Left forelimb (tissue), 1 donor: Measurements from ENCODE around the gene CERS1.
A peak's percentile ranks its signal among the peaks of the same experiment; 100 is the strongest.

ENCODE experiments used
- DNase-seq: peaks from one replicate; pipeline ENCODE4 v3.0.0-alpha.2; 2018; ENCODE audit warnings: low spot score

CERS1 gene, protein sequence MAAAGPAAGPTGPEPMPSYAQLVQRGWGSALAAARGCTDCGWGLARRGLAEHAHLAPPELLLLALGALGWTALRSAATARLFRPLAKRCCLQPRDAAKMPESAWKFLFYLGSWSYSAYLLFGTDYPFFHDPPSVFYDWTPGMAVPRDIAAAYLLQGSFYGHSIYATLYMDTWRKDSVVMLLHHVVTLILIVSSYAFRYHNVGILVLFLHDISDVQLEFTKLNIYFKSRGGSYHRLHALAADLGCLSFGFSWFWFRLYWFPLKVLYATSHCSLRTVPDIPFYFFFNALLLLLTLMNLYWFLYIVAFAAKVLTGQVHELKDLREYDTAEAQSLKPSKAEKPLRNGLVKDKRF

DNA sequence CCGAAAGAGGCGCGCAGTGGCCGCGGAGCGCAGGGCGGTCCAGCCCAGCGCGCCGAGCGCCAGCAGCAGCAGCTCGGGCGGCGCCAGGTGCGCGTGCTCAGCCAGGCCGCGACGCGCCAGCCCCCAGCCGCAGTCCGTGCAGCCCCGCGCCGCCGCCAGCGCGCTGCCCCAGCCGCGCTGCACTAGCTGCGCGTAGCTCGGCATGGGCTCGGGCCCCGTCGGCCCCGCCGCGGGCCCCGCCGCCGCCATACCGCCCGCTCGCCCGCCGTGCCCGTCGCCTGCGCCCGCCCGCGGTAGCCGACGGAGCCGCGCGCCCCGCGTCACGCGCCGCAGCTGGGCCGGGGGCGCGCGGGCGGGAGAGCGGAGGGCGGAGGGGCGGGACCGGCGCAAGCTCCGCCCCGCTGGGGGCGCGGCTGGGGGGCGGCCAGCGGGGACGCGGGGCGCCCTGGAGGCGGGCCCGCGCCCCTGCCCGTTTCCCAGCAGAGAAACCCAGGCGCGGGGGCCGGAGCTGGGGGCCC lies at the start of gene CERS1:
TSS of gene CERS1 (minus strand) at position 335 of the 518 bp plus-strand sequence. CDS start at position 249, 86 bp downstream.
- peak; percentile 66 for DNase-seq

DNA sequence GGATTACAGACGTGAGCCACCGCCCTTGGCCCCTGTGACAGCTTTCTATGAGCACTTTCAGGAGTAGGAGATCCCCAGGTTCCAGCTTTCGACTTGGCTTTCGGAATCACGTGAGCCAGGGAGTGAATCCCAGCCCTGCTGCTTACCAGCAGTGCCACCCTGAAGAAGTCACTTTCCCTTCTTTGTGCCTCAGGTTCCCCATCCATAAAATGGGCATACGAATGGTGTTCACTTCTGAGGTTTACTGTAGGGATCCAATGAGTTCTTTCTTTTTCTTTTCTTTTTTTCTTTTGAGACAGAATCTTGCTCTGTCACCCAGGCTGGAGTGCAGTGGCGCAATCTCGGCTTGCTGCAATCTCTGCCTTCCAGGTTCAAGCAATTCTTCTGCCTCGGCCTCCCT lies 49.3 kb upstream of the CERS1 start:
- no peak for DNase-seq

DNA sequence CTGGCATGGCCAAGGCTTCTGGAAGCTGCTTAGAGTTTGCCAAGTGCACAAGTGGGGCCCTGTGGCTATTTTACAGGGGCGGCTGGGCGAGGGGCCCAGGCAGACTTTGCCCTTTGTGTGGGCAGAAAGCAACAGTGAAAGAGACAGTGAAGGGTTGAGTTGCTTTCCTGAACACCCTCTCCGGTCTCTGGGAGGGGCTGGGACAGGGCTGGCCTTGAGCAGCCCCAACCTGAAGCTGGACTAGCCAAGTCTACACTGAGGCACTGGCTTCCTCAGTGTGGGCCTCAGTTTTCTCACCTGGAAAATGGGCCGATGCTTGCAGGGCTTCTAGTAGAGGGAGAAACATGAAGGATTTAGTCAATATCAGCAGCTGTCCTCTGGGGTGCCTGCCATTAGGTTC lies 47.5 kb upstream of the CERS1 start:
- no peak for DNase-seq

DNA sequence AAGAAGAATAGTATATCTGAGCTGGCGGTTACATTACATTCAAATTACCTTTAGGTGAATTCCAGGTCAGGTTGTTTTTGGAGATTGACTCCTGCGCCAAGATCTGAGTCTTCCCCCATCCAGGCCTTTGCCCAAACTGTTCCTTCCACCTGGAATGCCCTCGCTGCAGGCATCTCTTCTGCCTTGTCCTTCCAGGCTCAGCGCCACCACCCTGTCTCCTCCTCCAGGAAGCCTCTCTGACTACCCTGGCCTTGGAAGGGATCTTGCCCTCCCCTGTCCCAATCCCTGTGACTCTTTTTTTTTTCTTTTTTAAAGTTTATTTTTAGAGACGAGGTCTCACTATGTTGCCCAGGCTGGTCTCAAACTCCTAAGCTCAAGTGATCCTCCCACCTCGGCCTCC lies 46.7 kb upstream of the CERS1 start:
- DNase-seq: no peak

DNA sequence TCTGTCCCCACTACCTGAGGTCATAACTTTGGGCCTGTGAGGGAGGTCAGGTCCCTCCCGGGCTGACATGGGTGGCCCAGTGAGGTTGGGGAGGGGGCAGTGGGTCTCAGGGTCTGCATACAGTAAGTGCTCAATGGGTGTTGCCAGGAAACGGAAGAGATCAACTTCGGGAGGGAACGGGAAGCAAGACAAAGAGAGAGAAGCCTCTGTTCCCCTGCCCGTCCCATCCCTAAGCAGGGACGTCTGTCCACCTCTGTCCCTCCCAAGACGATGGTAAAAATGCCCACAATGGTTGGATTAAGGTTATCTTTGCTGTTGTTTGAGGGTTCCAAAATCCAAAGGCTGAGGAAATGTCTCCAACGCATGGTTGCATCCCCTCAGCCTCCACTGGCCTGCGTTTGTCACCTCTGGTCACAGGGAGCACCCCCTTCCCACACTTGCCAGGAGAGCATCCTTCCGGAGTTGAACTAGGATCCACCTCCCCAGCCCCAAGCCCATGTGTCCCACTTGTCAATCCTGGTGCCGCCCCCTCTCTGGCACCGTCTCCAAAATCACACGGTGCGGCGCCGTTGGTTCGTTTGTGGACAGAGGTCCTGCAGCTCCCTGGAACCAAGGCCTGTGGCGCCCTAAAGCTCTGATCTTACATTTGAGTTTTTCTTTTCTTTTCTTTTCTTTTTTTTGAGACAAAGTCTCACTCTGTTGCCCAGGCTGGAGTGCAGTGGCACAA lies 45.8 kb upstream of the CERS1 start:
- no peak for DNase-seq

DNA sequence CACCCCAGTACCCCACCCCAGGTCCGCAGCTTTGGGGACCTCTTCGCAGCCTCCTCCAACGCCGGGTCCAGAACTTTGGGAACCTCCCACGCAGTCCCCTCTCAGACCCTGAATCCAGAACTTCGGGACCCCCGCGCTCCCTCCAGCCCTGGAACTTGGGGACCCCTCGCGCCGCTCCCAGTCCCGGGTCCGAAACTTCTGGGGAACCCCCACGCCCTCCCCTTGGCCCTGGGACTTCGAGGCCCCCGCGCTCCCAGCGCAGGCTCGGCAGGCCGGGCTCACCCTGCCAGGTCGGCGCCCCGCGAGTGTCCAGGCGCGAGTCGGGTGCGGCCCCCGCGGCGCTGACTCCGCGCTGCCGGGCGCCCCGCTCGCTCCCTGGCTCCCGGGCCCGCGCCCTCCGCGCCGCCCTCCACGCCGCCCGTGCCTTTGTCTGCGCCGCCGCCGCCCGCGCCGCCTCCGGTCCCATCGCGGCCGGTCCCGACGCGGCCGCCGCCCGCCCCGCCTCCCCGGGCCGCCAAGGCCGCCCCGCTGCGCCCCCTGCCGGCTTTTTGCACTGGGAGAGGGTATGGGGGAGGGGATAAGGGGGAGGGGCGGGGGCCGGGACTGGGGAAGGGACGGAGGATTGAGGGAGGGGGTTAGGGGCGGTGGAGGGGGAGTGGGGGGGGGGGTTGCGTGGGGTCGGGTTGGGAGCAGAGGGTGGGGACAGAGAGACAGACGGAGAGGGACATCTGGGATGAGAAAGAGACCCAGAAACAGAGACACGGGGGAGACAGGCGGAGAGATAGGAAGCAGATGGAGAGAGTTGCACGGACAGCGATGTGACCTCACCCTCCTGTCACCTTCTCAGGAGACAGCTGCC lies 45.0 kb upstream of the CERS1 start, which contains the start of gene HOMER3:
TSS of gene HOMER3 (minus strand) at position 449 of the 859 bp plus-strand sequence. CDS start 2,235 bp downstream, outside the sequence.
- peak; percentile 91 for DNase-seq

DNA sequence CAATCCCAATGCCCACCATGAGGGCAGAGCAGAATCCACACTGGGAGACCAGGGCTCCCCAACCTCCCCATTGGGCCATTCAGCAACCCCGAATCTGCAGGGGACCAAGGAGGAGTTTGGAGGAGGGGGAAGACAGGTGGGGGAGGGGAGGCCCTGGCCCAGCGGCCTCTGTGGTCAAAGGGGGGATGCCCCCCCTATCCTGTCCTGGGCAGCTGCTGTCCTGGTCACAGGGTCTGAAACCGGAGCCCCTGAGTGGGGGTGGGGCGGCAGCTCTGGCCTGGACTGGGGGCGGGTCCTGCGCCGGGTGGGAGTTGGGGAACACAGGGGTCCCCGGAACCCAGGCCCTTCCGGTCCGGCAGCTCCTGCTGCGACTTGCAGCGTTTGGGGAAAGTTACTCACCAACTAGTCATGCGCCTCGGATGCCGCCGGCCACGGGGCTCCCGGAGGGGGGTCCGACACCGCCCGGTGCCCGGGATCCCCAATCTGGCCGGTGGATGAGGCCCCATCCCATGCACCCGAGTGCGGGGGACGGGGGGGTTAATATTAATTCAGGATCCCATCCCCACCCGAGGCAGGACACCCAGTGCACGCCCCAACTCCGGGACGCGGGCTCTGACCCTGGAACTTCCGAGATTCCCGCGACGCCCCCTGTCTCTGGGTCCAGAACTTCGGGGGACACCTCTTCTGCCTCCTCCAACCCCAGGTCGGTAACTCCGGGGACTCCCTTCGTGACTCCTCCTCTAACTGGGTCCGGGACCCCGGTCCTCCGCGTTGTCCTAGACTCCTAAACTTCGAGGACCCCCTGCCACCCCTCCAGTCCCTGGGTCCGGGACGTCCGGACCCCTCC lies 44.2 kb upstream of the CERS1 start:
- no peak for DNase-seq

DNA sequence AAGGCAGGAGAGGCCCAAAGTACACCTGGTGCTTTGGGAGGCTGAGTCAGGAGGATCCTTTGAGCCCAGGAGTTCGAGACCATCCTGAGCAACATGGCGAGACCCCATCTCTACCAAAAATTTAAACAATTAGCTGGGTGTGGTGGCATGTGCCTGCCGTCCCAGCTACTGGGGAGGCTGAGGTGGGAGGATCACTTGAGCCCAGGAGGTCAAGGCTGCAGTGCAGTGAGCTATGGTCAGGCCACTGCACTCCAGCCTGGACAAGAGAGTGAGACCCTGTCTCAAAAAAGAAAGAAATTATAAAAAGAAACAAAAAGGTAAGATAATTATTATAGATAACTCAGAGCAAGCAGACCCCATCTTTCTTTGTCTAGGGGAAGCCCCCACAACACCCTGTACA lies 43.2 kb upstream of the CERS1 start:
- no peak for DNase-seq

DNA sequence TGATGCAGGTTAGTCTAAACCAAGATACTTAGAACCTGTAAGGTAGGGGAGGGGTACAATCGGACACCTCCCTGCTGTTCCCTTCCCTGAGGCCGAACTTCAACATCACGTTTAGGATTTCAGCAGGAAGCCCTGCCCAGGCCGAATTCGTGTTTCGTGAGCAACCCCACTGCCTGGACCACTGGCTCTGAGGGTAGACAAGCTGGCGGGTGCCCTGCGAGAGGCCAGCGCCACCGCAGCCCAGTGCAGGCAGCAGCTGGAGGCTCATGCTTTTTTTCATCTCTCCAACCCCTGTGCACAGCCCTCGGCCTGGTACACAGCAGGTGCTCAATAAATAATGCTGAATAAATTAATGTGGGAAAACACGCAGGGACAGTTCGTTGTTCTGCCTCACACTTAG lies 37.3 kb upstream of the CERS1 start:
- DNase-seq: no peak

DNA sequence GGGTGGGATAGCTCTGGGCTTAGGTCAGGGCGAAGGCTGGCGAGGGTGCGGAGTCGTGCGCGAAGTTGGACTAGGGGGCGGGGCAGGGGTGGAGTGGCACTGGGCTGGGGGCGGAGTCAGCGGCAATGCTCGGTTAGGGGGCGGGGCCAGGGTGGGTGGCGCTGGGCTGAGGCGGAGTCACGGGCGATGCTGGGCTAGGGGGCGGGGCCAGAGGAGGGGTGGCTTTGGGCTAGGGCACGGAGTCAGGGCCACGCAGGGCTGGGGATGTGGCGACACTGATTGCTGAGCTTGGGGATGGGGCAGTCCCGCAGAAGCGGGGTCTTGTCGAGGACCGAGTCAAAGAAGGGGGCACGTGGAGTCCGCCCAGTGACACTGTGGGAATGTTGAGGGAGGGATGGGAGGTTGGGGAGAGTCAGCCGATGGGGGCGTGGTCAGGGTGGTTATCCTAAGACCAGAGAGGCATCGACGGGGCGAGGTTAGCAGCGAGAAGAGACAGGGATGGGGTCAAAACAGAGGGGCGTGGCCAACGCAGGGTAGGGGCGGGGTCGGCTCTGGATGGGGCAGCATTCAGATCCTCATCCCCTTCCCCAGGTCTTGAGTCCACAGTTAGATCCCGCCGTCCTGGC lies 36.4 kb upstream of the CERS1 start:
- peak; percentile 80 for DNase-seq

DNA sequence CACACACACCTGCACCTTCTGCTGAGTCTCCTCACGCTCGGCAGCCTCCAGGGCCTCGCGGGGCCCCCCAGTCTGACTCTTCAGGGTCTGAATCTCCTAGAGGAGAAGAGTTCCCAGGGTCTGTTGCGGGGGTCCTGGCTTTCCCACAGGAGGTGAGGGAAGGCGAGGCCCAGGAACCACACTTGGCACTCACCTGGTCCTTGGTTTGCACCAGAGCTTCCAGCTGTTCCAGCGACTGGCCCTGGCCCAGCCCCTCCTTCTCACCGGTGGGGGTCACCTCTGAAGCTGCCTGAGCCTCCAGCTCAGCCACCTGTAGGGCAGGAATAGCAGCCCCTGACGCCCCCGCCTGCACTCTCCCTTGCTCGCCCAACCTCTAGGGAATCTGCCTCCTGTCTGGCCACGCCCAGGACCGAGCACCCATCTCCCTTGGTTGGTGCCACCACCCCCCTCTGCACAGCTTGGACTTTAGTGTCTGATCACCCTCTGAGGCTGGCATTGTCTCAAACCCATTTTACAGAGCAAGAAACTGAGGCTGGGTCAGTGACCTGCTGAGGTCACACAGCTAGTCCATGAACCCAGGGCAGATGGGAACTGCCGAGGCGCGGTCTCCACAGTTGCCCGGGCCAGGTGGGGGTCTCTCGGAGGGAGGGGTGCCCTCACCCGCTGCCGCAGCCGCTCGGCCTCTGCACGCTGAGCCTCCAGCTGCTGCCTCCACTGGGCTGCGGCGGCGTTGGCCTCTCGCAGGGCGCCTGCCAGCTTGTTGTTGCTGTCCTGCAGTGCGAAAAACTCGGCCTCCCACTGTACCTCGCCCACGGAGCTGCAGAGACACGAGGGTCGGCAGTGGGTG lies 35.6 kb upstream of the CERS1 start:
- DNase-seq: no peak

DNA sequence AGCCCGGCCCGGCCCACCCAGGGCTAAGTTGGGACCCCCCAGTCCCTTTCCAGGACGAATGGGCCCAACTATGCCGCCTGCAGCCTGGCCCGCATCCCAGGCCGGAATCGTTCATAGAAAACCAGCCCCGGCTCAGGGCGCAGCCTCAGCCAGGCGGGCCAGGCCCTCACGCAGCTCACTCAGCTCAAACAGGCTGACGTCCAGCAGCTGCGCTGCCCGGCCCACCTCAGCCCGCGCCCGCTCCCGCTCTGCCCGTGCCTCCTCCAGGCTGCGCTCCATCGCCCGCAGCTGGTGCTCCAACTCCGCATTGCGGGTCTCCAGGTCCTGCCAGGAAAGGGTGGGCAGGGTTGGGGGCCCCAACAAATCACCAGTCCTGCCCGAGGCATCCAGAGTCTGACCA lies 33.4 kb upstream of the CERS1 start:
- DNase-seq: no peak

DNA sequence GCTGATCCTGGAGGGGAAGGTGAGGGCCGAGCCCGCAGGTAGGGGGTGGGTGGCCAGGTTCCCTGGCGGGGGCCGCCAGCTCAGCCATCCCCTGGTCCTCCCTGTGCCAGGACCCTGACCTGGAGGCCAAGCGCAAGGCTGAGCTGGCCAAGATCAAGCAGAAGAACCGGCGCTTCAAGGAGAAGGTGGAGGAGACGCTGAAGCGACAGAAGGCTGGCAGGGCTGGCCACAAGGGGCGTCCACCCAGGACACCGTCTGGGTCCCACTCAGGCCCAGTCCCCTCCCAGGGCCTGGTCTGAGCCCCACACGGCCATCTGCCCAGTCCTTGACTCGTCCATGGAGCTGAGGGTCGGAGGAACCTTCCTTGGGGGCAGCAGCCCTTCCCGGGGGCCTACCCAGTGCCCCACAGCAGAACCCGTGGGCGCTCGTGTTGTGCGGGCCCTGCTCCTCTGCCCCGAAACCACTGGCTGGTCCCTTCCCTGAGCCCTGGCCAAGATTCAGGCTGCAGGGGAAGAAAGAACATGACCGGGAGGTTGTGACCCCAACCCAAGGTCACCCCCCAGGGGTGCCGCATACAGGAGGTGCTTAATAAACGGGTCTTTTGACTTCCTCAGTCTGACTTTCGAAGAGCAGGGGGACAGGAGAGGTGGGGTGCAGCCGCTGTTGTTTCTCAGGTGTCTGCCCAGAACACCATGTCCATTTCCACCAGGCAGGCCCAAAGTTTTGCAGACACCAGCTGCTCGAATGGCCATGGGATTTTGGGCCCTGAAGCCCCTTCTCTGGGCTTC lies 32.3 kb upstream of the CERS1 start:
- no peak for DNase-seq

DNA sequence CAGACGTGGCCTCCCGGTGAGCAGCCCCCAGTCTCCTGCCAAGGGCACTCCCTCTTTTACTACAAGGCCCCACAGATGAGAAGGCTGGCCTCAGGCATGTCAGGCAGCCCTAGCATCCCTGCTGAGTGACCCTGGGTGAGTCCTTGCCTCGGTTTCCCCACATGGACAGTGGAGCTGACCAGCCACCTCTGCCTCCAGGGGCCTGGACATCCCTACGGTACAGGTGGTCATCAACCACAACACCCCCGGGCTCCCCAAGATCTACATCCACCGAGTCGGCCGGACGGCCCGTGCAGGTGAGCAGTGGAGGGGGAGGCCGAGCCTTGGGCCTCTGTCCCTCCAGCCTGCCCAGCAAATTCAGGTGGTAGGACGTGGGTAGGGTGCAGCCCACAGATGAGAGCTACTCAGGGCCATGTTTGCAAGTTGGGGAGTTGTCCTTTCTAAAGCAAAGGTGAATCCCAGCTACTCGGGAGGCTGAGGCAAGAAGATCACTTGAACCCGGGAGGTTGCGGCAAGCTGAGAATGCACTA lies 28.8 kb upstream of the CERS1 start:
- no peak for DNase-seq

DNA sequence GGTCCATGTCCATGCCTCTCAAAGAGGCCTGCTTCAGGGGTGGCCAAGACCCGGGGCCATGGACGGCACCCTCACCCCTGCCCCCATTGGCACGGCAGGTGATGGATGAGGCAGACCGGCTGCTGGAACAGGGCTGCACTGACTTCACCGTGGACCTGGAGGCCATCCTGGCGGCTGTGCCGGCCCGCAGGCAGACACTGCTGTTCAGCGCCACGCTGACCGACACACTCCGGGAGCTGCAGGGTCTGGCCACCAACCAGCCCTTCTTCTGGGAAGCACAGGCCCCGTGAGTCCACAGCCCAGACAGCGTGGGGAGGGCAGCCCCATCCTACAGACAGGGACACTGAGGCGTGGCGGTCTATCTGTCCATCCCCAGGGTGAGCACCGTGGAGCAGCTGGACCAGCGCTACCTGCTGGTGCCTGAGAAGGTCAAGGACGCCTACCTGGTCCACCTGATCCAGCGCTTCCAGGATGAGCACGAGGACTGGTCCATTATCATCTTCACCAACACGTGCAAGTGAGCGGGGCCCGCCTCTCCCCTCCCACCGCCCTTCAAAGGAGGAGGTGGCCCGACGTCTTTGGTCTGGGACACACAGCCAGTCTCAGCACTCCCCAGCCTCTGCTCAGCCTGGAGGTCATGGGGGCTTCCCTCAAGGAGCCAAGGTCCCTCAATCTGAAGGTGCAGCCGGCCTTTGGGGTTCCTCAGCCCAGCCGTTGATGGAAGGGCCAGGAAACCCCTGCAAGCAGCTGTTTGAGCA lies 26.4 kb upstream of the CERS1 start:
- DNase-seq: no peak

DNA sequence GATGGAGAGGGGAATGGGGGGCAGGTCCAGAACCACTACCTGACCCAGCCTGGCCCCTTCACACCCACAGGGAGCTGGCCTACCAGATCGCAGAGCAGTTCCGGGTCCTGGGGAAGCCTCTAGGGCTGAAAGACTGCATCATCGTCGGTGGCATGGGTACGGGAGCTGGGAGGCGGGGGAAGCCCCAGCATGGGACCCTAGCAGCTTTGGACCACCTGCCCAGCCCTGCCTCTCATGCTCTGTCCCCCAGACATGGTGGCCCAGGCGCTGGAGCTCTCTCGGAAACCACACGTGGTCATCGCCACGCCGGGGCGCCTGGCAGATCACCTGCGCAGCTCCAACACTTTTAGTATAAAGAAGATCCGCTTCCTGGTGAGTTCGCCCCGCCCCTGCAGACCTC lies 25.6 kb upstream of the CERS1 start:
- no peak for DNase-seq

DNA sequence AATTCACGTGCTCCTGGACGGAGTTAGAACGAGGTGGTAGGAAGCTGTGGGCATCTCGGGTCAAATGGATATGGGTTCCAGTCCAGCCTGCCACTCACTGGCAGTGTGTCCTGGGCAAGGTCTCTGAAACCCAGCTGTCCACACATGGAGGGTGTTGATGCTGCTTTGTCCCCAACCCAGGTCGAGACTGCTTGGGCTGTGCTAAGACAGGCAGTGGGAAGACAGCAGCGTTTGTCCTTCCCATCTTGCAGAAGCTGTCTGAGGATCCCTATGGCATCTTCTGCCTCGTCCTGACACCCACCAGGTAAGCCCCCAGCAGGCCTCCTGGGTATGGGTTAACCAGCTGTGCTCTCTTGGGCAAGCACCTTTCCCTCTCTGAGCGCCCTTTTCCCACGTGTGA lies 24.4 kb upstream of the CERS1 start:
- DNase-seq: no peak

DNA sequence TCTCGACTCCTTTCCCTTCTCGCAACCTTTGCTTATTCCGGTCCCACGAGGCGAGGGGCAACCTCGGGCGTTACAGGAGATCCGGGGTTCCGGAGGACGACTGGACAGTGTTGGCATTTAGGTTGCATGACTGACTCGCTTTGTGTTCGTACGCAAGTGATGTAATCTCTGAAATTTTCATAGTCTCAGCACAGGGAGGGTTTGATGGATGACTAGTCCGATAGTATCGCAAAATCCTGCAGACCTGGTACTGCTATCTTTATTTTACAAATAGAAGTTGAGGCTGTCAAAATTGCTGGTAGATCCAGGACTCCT lies 23.9 kb upstream of the CERS1 start:
- DNase-seq: no peak
